OCI-LY1 (cell line): ENCODE data around the gene STAG1.
"Not testable (repeated sequence)": the region's sequence is repeated elsewhere in the genome, so short reads cannot be mapped to it uniquely, and the experiment has no call there.

Experiments used
- H2AFZ ChIP-seq: fragments of 200-600 bp; sonication (generic), shearing (Covaris generic); 2 replicates; pipeline ENCODE4 v1.6.0; 2014; ENCODE audit warnings: antibody characterized with exemption, mild to moderate bottlenecking, low read length
- H3F3A ChIP-seq: fragments of 200-600 bp; sonication (generic), shearing (Covaris generic); 2 replicates; pipeline ENCODE4 v1.6.0; 2014; ENCODE audit warnings: mild to moderate bottlenecking, antibody characterized with exemption, low read length, moderate library complexity; ENCODE audit not compliant: insufficient read depth
- H3K27ac ChIP-seq: fragments of 200-600 bp; sonication (generic); 2 replicates; pipeline ENCODE4 v1.5.1; 2014; ENCODE audit warnings: low read length, mixed run types, mild to moderate bottlenecking, low read depth; ENCODE audit not compliant: poor library complexity, severe bottlenecking
- H3K27me3 ChIP-seq: fragments of 200-600 bp; sonication (generic); 2 replicates; pipeline ENCODE4 v1.6.0; 2014; ENCODE audit warnings: antibody characterized with exemption, mild to moderate bottlenecking, low read length, moderate library complexity; ENCODE audit not compliant: insufficient read depth
- H3K36me3 ChIP-seq: fragments of 200-600 bp; sonication (generic); 2 replicates; pipeline ENCODE4 v1.6.1; 2014; ENCODE audit warnings: mild to moderate bottlenecking, antibody characterized with exemption, low read length, moderate library complexity, mixed read lengths; ENCODE audit not compliant: insufficient read depth
- H3K4me1 ChIP-seq: fragments of 200-600 bp; sonication (generic); 2 replicates; pipeline ENCODE4 v1.5.1; 2014; ENCODE audit warnings: mild to moderate bottlenecking, low read length, moderate library complexity; ENCODE audit not compliant: insufficient read depth, severe bottlenecking
- H3K4me2 ChIP-seq: fragments of 200-600 bp; sonication (generic), shearing (Covaris generic); 2 replicates; pipeline ENCODE4 v1.6.1; 2014; ENCODE audit warnings: low read length
- H3K4me3 ChIP-seq: fragments of 200-600 bp; sonication (generic); 2 replicates; pipeline ENCODE4 v1.5.1; 2014; ENCODE audit warnings: low read length, low read depth, mild to moderate bottlenecking, mixed read lengths; ENCODE audit not compliant: poor library complexity, severe bottlenecking
- H3K79me2 ChIP-seq: fragments of 200-600 bp; shearing (Covaris generic); 2 replicates; pipeline ENCODE4 v1.6.1; 2016; ENCODE audit warnings: mixed run types, low read length, mixed read lengths; ENCODE audit not compliant: insufficient read depth
- H3K9ac ChIP-seq: fragments of 200-600 bp; sonication (generic), shearing (Covaris generic); 2 replicates; pipeline ENCODE4 v1.6.1; 2014; ENCODE audit warnings: mild to moderate bottlenecking, low read length, mixed read lengths
- H3K9me2 ChIP-seq: fragments of 200-600 bp; sonication (generic), shearing (Covaris generic); 2 replicates; pipeline ENCODE4 v1.6.1; 2014; ENCODE audit warnings: low read depth, mild to moderate bottlenecking, low read length, mixed read lengths
- H3K9me3 ChIP-seq: fragments of 200-600 bp; shearing (Covaris generic); 2 replicates; pipeline ENCODE4 v1.6.1; 2014; ENCODE audit warnings: low read length, mixed read lengths
- H4K20me1 ChIP-seq: fragments of 200-600 bp; sonication (generic), shearing (Covaris generic); 2 replicates; pipeline ENCODE4 v1.6.0; 2016; ENCODE audit warnings: mild to moderate bottlenecking, low read length; ENCODE audit not compliant: insufficient read depth
- CTCF ChIP-seq: fragments of 200-600 bp; sonication (generic), shearing (Covaris generic); IDR thresholded peaks from 2 replicates; pipeline ENCODE4 v1.5.1; 2017; ENCODE audit warnings: mild to moderate bottlenecking, antibody characterized with exemption, low read length, moderate library complexity, mixed read lengths
- EZH2 ChIP-seq: fragments of 200-600 bp; sonication (generic), shearing (Covaris generic); IDR thresholded peaks from 2 replicates; pipeline ENCODE4 v1.8.0; 2017; ENCODE audit warnings: borderline replicate concordance, mixed run types, mild to moderate bottlenecking, antibody characterized with exemption, low read length, moderate library complexity, mixed read lengths

STAG1 gene

GRCh38 chr3:136336329-136337100 lies 415.7 kb downstream of the STAG1 start:
- peaks cover 91% of the 10 kb centered on the region for H3K36me3 ChIP-seq
- no peak overlapping the region for H3K4me3 ChIP-seq
- no peaks in the 10 kb centered on the region for H3K79me2 ChIP-seq
- no peak overlapping the region for H3K4me2 ChIP-seq
- H3K9me2 ChIP-seq = no peaks in the 10 kb centered on the region
- no peak overlapping the region for H2AFZ ChIP-seq
- no peak overlapping the region for H3K9ac ChIP-seq
- H3K4me1 ChIP-seq = no peaks in the 10 kb centered on the region
- TF ChIP-seq EZH2 (no peak), CTCF (no peak)
- H3K27me3 ChIP-seq = no peaks in the 10 kb centered on the region
- H3F3A ChIP-seq = no peaks in the 10 kb centered on the region
- no peaks in the 10 kb centered on the region for H3K9me3 ChIP-seq
- no peaks in the 10 kb centered on the region for H4K20me1 ChIP-seq
- no peak overlapping the region for H3K27ac ChIP-seq

- H3K4me2 ChIP-seq, H3K9ac ChIP-seq, H3K4me1 ChIP-seq, H3F3A ChIP-seq, H2AFZ ChIP-seq, H3K27ac ChIP-seq, H3K9me3 ChIP-seq, H3K27me3 ChIP-seq, H3K79me2 ChIP-seq, H4K20me1 ChIP-seq, H3K4me3 ChIP-seq, H3K9me2 ChIP-seq: not testable (repeated sequence)
- peaks cover 79% of the 10 kb centered on the region for H3K36me3 ChIP-seq
Observed at GRCh38 chr3:136334726-136335125, 417.5 kb downstream of the STAG1 start.

- no peak overlapping the region for H3K27ac ChIP-seq
- H3K4me1 ChIP-seq = no peaks in the 10 kb centered on the region
- peaks cover 80% of the 10 kb centered on the region for H3K36me3 ChIP-seq
- no peak overlapping the region for H2AFZ ChIP-seq
- H3K9me3 ChIP-seq = no peaks in the 10 kb centered on the region
- H3F3A ChIP-seq = no peaks in the 10 kb centered on the region
- H3K4me3 ChIP-seq = no peak overlapping the region
- H3K9me2 ChIP-seq = no peaks in the 10 kb centered on the region
- H3K9ac ChIP-seq = no peak overlapping the region
- no peaks in the 10 kb centered on the region for H3K27me3 ChIP-seq
- H3K79me2 ChIP-seq = no peaks in the 10 kb centered on the region
- TF ChIP-seq EZH2 = no peak
- no peak for TF ChIP-seq CTCF
- H4K20me1 ChIP-seq = no peaks in the 10 kb centered on the region
- H3K4me2 ChIP-seq = no peak overlapping the region
Observed at GRCh38 chr3:136334209-136334608, 418.0 kb downstream of the STAG1 start.

GRCh38 chr3:136332776-136333175 lies 419.4 kb downstream of the STAG1 start:
- no peak overlapping the region for H2AFZ ChIP-seq
- no peaks in the 10 kb centered on the region for H3K27me3 ChIP-seq
- no peak overlapping the region for H3K4me3 ChIP-seq
- H3K27ac ChIP-seq = no peak overlapping the region
- no peaks in the 10 kb centered on the region for H3F3A ChIP-seq
- no peaks in the 10 kb centered on the region for H3K4me1 ChIP-seq
- no peaks in the 10 kb centered on the region for H4K20me1 ChIP-seq
- no peaks in the 10 kb centered on the region for H3K9me3 ChIP-seq
- no peak overlapping the region for H3K4me2 ChIP-seq
- no peak for TF ChIP-seq EZH2
- no peak for TF ChIP-seq CTCF
- H3K9me2 ChIP-seq = no peaks in the 10 kb centered on the region
- H3K79me2 ChIP-seq = no peaks in the 10 kb centered on the region
- H3K36me3 ChIP-seq = peaks cover 80% of the 10 kb centered on the region
- H3K9ac ChIP-seq = no peak overlapping the region
